HCT116 (cell line): ENCODE results near the gene ANKHD1. TPM values are rescaled to one million over a fixed set of nuclear protein-coding genes. Genes with fewer than 3 reads are reported as not detected.

ENCODE experiments used
- ATAC-seq: fragments of 200-7000 bp; cut with Tn5 transposase; 2 replicates; pipeline ENCODE4 v1.9.1; 2020; ENCODE audit warnings: mild to moderate bottlenecking, moderate library complexity
- BruUV-seq: library from RNA; stranded (reverse); fragments of 400-500 nt; replicated peaks from 2 replicates; lab custom pipeline; 2021; lab: Mats Ljungman, UMichigan
- CTCF ChIA-PET: fragments of 300-600 bp; sonication (Branson Sonifier 250); formaldehyde crosslinking; loops from one replicate; lab custom pipeline; 2021; ENCODE audit warnings: antibody characterized with exemption; lab: Charles Lee
- POLR2A ChIA-PET: fragments of 300-600, 350-600 bp; sonication (Branson Sonifier 250); formaldehyde crosslinking; loops from one replicate; lab custom pipeline; 2021; ENCODE audit warnings: antibody characterized with exemption; lab: Charles Lee
- RAD21 ChIA-PET, 2 experiments: fragments of 300-600 bp; sonication (Branson Sonifier 250); formaldehyde crosslinking; loops; one replicate each; lab custom pipeline; 2023; ENCODE audit warnings: low total read pairs in 2 of 2; ENCODE audit not compliant: uncharacterized antibody in 2 of 2, unreplicated experiment in 2 of 2, low non-redundant PET in 1 of 2; lab: Charles Lee
- DNase-seq: peaks from one replicate; pipeline ENCODE4 v3.0.0-alpha.2; 2010; ENCODE audit warnings: low read depth, low spot score
- H2AFZ ChIP-seq: fragments of 200-600 bp; shearing (Covaris generic), sonication (generic); 2 replicates; pipeline ENCODE4 v1.6.1; 2017; ENCODE audit warnings: low read depth, mixed run types, mixed read lengths, antibody characterized with exemption, low read length; ENCODE audit not compliant: poor library complexity, severe bottlenecking
- H3K27ac ChIP-seq: 2 replicates; pipeline ENCODE4 v1.5.1; 2012; ENCODE audit warnings: low read depth, low read length
- H3K27me3 ChIP-seq: fragments of 200-600 bp; sonication (generic); 2 replicates; pipeline ENCODE4 v1.6.1; 2016; ENCODE audit warnings: mixed run types, low read length, mixed read lengths; ENCODE audit not compliant: insufficient read depth
- H3K36me3 ChIP-seq, 2 experiments: fragments of 200-500 bp in 1 of 2; fragments of 200-600 bp in 1 of 2; sonication (Bioruptor generic) in 1 of 2; sonication (generic) in 1 of 2; 2 replicates each; pipeline versions ENCODE4 v1.5.1 to v1.6.1; 2014 to 2016; ENCODE audit warnings: low read length in 2 of 2, inconsistent platforms in 1 of 2, mixed read lengths in 1 of 2, mixed run types in 1 of 2; ENCODE audit not compliant: insufficient read depth in 2 of 2, control insufficient read depth in 1 of 2
- H3K4me1 ChIP-seq, 2 experiments: fragments of 200-600 bp in 1 of 2; sonication (generic) in 1 of 2; 2 replicates each; pipeline versions ENCODE4 v1.5.1 to v1.6.1; 2012 to 2017; ENCODE audit warnings: low read length in 2 of 2, inconsistent platforms in 1 of 2, mild to moderate bottlenecking in 1 of 2, mixed read lengths in 1 of 2, mixed run types in 1 of 2, moderate library complexity in 1 of 2; ENCODE audit not compliant: insufficient read depth in 2 of 2, control insufficient read depth in 1 of 2
- H3K4me2 ChIP-seq: fragments of 200-600 bp; sonication (generic); 2 replicates; pipeline ENCODE4 v1.6.1; 2017; ENCODE audit warnings: mixed run types, low read length, mixed read lengths
- H3K4me3 ChIP-seq, 2 experiments: fragments of 200-600 bp in 1 of 2; sonication (generic) in 1 of 2; replicated peaks in 1 of 2; 2 replicates each; pipeline ENCODE4 v1.5.1; 2011 to 2016; ENCODE audit warnings: low read length in 2 of 2, control low read depth in 1 of 2, low read depth in 1 of 2, mild to moderate bottlenecking in 1 of 2, mixed read lengths in 1 of 2, mixed run types in 1 of 2
- H3K79me2 ChIP-seq: fragments of 200-600 bp; sonication (generic); 2 replicates; pipeline ENCODE4 v1.6.1; 2017; ENCODE audit warnings: mild to moderate bottlenecking, mixed run types, low read length, moderate library complexity, mixed read lengths; ENCODE audit not compliant: insufficient read depth
- H3K9ac ChIP-seq: fragments of 200-600 bp; sonication (generic); 2 replicates; pipeline ENCODE4 v1.6.1; 2016; ENCODE audit warnings: low read length, mixed read lengths
- H3K9me2 ChIP-seq: fragments of 200-600 bp; sonication (generic), shearing (Covaris generic); 2 replicates; pipeline ENCODE4 v1.6.1; 2017; ENCODE audit warnings: mixed run types, mild to moderate bottlenecking, moderate library complexity; ENCODE audit not compliant: insufficient read depth
- H3K9me3 ChIP-seq, 2 experiments: fragments of 200-500 bp in 1 of 2; fragments of 200-600 bp in 1 of 2; sonication (Bioruptor generic) in 1 of 2; sonication (generic) in 1 of 2; 2 replicates each; pipeline ENCODE4 v1.6.1; 2014 to 2017; ENCODE audit warnings: low read length in 2 of 2, mixed read lengths in 2 of 2, inconsistent platforms in 1 of 2, low read depth in 1 of 2, mild to moderate bottlenecking in 1 of 2, mixed run types in 1 of 2, moderate library complexity in 1 of 2; ENCODE audit not compliant: control insufficient read depth in 1 of 2, insufficient read depth in 1 of 2
- H4K20me1 ChIP-seq: fragments of 200-600 bp; sonication (generic), shearing (Covaris generic); 2 replicates; pipeline ENCODE4 v1.6.1; 2017; ENCODE audit warnings: mixed run types, mild to moderate bottlenecking, moderate library complexity; ENCODE audit not compliant: insufficient read depth
- ATF3 ChIP-seq: IDR thresholded peaks from 2 replicates; pipeline ENCODE4 v1.6.1; 2012
- CBX3 ChIP-seq: IDR thresholded peaks from 2 replicates; pipeline ENCODE4 v1.6.1; 2012; ENCODE audit warnings: low read depth
- CEBPB ChIP-seq: IDR thresholded peaks from 2 replicates; pipeline ENCODE4 v1.6.1; 2012; ENCODE audit warnings: low read depth
- EGR1 ChIP-seq: IDR thresholded peaks from 2 replicates; pipeline ENCODE4 v1.6.1; 2012; ENCODE audit warnings: low read depth
- ELF1 ChIP-seq: IDR thresholded peaks from 2 replicates; pipeline ENCODE4 v1.6.1; 2012; ENCODE audit warnings: low read depth, borderline replicate concordance
- EZH2 ChIP-seq: fragments of 200-600 bp; sonication (generic); IDR thresholded peaks from 2 replicates; pipeline ENCODE4 v1.6.1; 2017; ENCODE audit warnings: antibody characterized with exemption, mixed run types
- EZH2phosphoT487 ChIP-seq: fragments of 200-600 bp; IDR thresholded peaks from 2 replicates; pipeline ENCODE4 v1.6.1; 2018; ENCODE audit warnings: antibody characterized with exemption, borderline replicate concordance
- MAX ChIP-seq: IDR thresholded peaks from 2 replicates; pipeline ENCODE4 v1.6.1; 2012
- POLR2A ChIP-seq: IDR thresholded peaks from 2 replicates; pipeline ENCODE4 v1.7.0; 2011; ENCODE audit warnings: borderline replicate concordance; ENCODE audit not compliant: insufficient read depth, insufficient read length; ENCODE audit errors: extremely low read depth
- RAD21 ChIP-seq: IDR thresholded peaks from 2 replicates; pipeline ENCODE4 v1.6.1; 2012; ENCODE audit warnings: low read depth, mild to moderate bottlenecking
- REST ChIP-seq: IDR thresholded peaks from 2 replicates; pipeline ENCODE4 v1.6.1; 2012; ENCODE audit warnings: low read depth
- SIN3A ChIP-seq: IDR thresholded peaks from 2 replicates; pipeline ENCODE4 v1.6.1; 2012; ENCODE audit warnings: low read depth
- SP1 ChIP-seq: IDR thresholded peaks from 2 replicates; pipeline ENCODE4 v1.6.1; 2012; ENCODE audit warnings: low read depth
- SRF ChIP-seq: IDR thresholded peaks from 2 replicates; pipeline ENCODE4 v1.6.1; 2012; ENCODE audit warnings: low read depth
- YY1 ChIP-seq: IDR thresholded peaks from 2 replicates; pipeline ENCODE4 v1.6.1; 2011; ENCODE audit warnings: low read length, low read depth, moderate library complexity, mild to moderate bottlenecking; ENCODE audit not compliant: insufficient replicate concordance; ENCODE audit errors: extremely low read depth
- ZBTB33 ChIP-seq: IDR thresholded peaks from 2 replicates; pipeline ENCODE4 v1.6.1; 2011; ENCODE audit warnings: mild to moderate bottlenecking, low read length, moderate library complexity; ENCODE audit not compliant: insufficient replicate concordance; ENCODE audit errors: extremely low read depth
- ZNF274 ChIP-seq: fragments of 200-500 bp; sonication (Bioruptor generic); IDR thresholded peaks from 2 replicates; pipeline ENCODE4 v1.6.1; 2014; ENCODE audit warnings: mild to moderate bottlenecking, low read depth, low read length, inconsistent platforms
- intact Hi-C: fragments of 100-400 bp; cut with micrococcal nuclease; formaldehyde crosslinking; loops from 2 replicates; pipeline ENCODE4 v1.10.0; 2022
- total RNA-seq: library from RNA; stranded (reverse); gene quantifications from one replicate; pipeline ENCODE4 v1.2.1, GENCODE V29; 2021; ENCODE audit not compliant: unreplicated experiment
- TF ChIP-seq, protein P1 (sequence below), 3 experiments: fragments of 200-600 bp in 1 of 3; sonication (generic) in 1 of 3; IDR thresholded peaks in 2 of 3; conservative IDR thresholded peaks in 1 of 3; 2 replicates each; pipeline ENCODE4 v1.5.1; 2012 to 2017; ENCODE audit warnings: low read depth in 2 of 3, low read length in 2 of 3, antibody characterized with exemption in 1 of 3, borderline replicate concordance in 1 of 3, control low read depth in 1 of 3, mild to moderate bottlenecking in 1 of 3, mixed read lengths in 1 of 3, mixed run types in 1 of 3, moderate library complexity in 1 of 3; ENCODE audit not compliant: insufficient read depth in 1 of 3

Gene ANKHD1
- total RNA-seq, 1 experiment from 2014 or later = 80.8 TPM

GRCh38 chr5:140544986-140545385, 143.4 kb downstream of the ANKHD1 start:
- TF ChIP-seq CEBPB = no peak
- TF ChIP-seq CBX3 = no peak
- no peak for TF ChIP-seq MAX
- TF ChIP-seq REST = no peak
- no peak for TF ChIP-seq EZH2phosphoT487
- no peak for TF ChIP-seq ZBTB33
- TF ChIP-seq EZH2 = no peak
- TF ChIP-seq SP1 = no peak
- TF ChIP-seq SIN3A = no peak
- TF ChIP-seq POLR2A = no peak
- TF ChIP-seq YY1 = no peak
- no peak for TF ChIP-seq ZNF274
- TF ChIP-seq ELF1 = no peak
- TF ChIP-seq RAD21 = no peak
- TF ChIP-seq, protein P1, sequence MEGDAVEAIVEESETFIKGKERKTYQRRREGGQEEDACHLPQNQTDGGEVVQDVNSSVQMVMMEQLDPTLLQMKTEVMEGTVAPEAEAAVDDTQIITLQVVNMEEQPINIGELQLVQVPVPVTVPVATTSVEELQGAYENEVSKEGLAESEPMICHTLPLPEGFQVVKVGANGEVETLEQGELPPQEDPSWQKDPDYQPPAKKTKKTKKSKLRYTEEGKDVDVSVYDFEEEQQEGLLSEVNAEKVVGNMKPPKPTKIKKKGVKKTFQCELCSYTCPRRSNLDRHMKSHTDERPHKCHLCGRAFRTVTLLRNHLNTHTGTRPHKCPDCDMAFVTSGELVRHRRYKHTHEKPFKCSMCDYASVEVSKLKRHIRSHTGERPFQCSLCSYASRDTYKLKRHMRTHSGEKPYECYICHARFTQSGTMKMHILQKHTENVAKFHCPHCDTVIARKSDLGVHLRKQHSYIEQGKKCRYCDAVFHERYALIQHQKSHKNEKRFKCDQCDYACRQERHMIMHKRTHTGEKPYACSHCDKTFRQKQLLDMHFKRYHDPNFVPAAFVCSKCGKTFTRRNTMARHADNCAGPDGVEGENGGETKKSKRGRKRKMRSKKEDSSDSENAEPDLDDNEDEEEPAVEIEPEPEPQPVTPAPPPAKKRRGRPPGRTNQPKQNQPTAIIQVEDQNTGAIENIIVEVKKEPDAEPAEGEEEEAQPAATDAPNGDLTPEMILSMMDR (IDR thresholded peaks at IDR 0.05 in 2 of 3, conservative IDR thresholded peaks at IDR 0.05 in 1 of 3; ENCODE audit: borderline replicate concordance in 1 of 3, insufficient read depth in 1 of 3, low read depth in 2 of 3, low read length in 2 of 3) = no peak
- no peak for TF ChIP-seq SRF
- TF ChIP-seq EGR1 = no peak
- TF ChIP-seq ATF3 = no peak
- TF ChIP-seq, all 23 proteins: peak for 0
- no peaks in the 10 kb centered on the region for H3K9me2 ChIP-seq
- H3K4me3 ChIP-seq = no peak overlapping the region
- DNase-seq = no peak
- H3K4me2 ChIP-seq = no peak overlapping the region
- peaks cover 12% of the 10 kb centered on the region; the same call in 1 of the 2 replicates for H3K79me2 ChIP-seq
- H3K27me3 ChIP-seq = no peaks in the 10 kb centered on the region
- BruUV-seq = no TSS peak
- no peaks in the 10 kb centered on the region for H4K20me1 ChIP-seq
- ATAC-seq = no peak
- no peaks in the 10 kb centered on the region for H3K9me3 ChIP-seq
- intact Hi-C loops = no loop called here
- peaks cover 2 to 25% of the 10 kb centered on the region in 2 experiments; a peak in 3 of 4 replicates for H3K4me1 ChIP-seq
- no peak overlapping the region for H3K27ac ChIP-seq
- H2AFZ ChIP-seq = no peak overlapping the region
- ChIA-PET RAD21 (no interaction called here), CTCF (no interaction called here), POLR2A (no interaction called here)
- H3K36me3 ChIP-seq = peaks cover 13 to 28% of the 10 kb centered on the region in 2 experiments; a peak in 3 of 4 replicates
- H3K9ac ChIP-seq = no peak overlapping the region
